Measurements from ENCODE around the gene RBFOX2.

The RBFOX2 gene

DNA sequence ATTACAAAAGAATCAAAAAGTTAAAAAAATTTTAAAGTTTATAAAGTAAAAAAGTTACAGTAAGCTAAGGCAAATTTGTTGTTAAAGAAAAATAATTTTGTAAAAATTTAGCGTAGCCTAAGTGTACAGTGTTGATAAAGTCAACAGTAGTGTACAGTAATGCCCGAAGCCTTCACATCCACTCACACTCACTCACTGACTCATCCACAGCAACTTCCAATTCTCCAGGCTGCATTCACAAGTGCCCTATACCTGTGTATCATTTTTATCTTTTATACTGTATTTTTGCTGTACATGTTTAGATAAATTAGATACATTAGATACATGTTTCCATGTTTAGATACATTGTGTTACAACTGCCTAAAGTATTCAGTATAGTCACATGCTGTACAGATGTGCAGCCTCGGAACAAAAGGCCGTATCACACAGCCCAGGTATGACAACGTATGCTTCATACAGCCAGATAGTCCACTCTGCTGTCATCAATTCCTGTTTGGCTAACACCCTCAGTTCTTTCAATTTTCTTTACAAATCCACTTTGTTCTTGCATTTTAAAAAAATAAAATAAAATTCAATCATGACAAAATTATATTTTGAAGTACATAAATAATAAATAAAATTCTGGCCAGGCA lies 80.7 kb downstream of the RBFOX2 start:
- ChIA-PET POLR2A (no interaction called here), CTCF (interaction anchor here (2.0 kb wide), 1 partner anchor 118 kb away, joined by 7 read pairs; no protein-coding TSS in a partner anchor)
- TF ChIP-seq, protein P1, sequence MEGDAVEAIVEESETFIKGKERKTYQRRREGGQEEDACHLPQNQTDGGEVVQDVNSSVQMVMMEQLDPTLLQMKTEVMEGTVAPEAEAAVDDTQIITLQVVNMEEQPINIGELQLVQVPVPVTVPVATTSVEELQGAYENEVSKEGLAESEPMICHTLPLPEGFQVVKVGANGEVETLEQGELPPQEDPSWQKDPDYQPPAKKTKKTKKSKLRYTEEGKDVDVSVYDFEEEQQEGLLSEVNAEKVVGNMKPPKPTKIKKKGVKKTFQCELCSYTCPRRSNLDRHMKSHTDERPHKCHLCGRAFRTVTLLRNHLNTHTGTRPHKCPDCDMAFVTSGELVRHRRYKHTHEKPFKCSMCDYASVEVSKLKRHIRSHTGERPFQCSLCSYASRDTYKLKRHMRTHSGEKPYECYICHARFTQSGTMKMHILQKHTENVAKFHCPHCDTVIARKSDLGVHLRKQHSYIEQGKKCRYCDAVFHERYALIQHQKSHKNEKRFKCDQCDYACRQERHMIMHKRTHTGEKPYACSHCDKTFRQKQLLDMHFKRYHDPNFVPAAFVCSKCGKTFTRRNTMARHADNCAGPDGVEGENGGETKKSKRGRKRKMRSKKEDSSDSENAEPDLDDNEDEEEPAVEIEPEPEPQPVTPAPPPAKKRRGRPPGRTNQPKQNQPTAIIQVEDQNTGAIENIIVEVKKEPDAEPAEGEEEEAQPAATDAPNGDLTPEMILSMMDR (IDR thresholded peaks at IDR 0.05; ENCODE audit: control extremely low read depth, extremely low read depth, low read depth, missing control alignments): no peak

DNA sequence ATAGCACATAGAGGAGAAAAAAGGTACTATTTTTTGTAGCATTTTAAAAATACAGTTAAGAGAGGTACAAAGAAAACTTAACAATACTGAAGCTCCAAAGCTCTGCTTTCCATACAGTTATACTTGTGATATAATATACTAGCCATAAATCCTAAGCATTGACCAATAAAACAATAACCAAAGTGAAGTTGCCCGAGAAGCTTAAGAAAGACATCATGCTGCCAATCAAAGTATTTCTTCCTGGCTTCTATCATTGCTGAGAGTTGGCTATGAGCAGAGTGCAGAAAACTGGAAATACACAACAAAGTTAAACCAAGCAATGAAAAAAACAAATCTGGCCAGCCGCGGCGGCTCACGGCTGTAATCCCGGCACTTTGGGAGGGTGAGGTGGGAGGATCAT lies 84.2 kb downstream of the RBFOX2 start:
- DNase-seq (ENCODE audit: extremely low spot score): no peak
- ChIA-PET CTCF (no interaction called here), POLR2A (no interaction called here)
- TF ChIP-seq, protein P1 (IDR thresholded peaks at IDR 0.05; ENCODE audit: control extremely low read depth, extremely low read depth, low read depth, missing control alignments): no peak

More for the DNA sequence above, 80.7 kb downstream of the RBFOX2 start:
- no peak for DNase-seq (ENCODE audit: extremely low spot score)

DNA sequence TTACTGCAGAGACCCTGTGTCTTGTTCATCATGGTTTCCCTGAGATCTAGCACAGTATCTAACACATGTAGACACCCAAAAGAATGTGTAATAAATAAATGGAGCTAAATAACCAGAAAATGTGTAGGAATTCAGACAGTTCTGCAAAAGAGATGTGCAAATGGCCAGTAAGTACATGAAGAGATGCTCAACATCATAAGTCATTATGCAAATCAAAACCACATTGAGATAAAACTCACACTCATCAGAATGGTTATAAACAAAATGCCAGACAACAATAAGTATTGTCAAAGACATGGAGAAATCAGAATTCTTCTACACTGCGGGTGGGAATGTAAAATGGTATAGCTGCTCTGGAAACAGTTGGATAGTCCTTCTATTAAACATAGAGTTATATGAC lies 88.5 kb downstream of the RBFOX2 start:
- TF ChIP-seq, protein P1 (IDR thresholded peaks at IDR 0.05; ENCODE audit: control extremely low read depth, extremely low read depth, low read depth, missing control alignments): no peak
- ChIA-PET POLR2A (no interaction called here), CTCF (interaction anchor here (0.8 kb wide), 1 partner anchor 9 kb away, joined by 4 read pairs; no protein-coding TSS in a partner anchor)
- DNase-seq (ENCODE audit: extremely low spot score): no peak

DNA sequence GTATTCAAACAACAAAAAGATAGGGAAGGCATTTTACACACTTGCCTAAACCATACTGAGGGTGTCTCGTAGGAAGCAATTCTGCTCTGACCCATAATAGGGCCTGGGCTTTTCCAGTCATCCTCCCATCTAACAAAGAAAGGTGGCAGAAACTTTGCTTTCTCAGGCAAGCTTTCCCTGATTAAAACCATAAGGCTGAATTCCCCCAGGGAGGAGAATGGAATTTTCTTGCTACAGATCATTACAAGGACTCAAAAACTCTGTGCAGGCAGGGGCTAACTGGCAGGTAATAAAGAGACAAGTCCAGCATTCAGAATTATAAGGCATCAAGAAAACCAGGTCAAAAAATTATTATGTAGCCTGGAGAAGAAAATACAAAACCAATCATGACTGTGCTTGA lies 90.4 kb downstream of the RBFOX2 start:
- DNase-seq (ENCODE audit: extremely low spot score): no peak
- ChIA-PET CTCF (interaction anchor here (1.7 to 2.1 kb wide), 2 partner anchors 14 to 186 kb away, joined by 5 to 7 read pairs; no protein-coding TSS in a partner anchor), POLR2A (no interaction called here)
- TF ChIP-seq, protein P1 (IDR thresholded peaks at IDR 0.05; ENCODE audit: control extremely low read depth, extremely low read depth, low read depth, missing control alignments): no peak

DNA sequence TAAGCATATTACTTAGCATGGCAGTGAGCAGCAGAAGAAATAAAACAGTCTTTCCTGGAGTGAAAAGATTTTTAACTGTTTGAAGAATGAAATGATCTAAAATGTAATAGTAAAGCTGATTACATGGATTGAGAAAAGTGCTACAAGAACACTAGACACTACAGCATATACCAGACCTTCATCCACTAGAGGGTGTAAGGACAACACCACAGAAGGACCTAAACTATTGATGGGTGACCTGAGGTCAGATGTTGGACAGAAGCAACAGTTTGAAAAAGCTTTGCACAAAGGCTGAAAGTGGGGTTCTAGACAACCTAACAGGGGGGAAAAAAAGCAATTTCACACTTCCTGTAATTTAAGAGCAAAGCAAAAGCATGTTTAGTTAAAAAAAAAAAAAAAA lies 97.7 kb downstream of the RBFOX2 start:
- ChIA-PET CTCF (interaction anchor here (0.8 to 1.9 kb wide), 7 partner anchors 9 to 310 kb away, joined by 3 to 10 read pairs (median 4); no protein-coding TSS in a partner anchor), POLR2A (no interaction called here)
- peak; percentile 41 for DNase-seq (ENCODE audit: extremely low spot score)
- TF ChIP-seq, protein P1 (IDR thresholded peaks at IDR 0.05; ENCODE audit: control extremely low read depth, extremely low read depth, low read depth, missing control alignments): peak; percentile 54

DNA sequence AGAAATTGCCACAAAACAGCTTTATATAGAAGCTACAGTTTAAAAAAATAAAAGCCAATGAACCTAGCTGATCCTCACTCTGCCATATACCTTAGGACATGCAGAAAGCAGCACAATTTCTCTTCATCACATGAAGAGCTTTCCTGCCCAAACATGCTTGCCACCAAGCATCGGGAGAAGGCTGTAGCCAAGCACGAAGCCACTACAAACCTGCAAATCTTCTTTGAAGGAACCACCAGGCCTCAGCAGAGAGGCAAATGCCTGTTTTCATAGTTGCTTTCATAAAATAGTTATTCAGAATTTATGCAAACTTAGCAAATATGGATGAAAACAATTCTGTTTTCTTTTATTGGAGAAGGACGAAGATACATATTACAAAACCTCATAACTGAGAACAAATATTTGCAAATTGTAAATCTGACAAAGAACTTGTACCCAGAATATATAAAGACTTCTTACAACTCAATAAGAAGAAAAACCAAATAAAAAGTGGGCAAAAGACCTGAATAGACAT lies 100.3 kb downstream of the RBFOX2 start:
- ChIA-PET POLR2A (no interaction called here), CTCF (interaction anchor here (1.2 kb wide), 1 partner anchor 137 kb away, joined by 5 read pairs; no protein-coding TSS in a partner anchor)
- no peak for DNase-seq (ENCODE audit: extremely low spot score)
- TF ChIP-seq, protein P1 (IDR thresholded peaks at IDR 0.05; ENCODE audit: control extremely low read depth, extremely low read depth, low read depth, missing control alignments): no peak
